SK-N-SH treated with all-trans-retinoic acid at 6 μM for 48 hours (cell line): ENCODE results near the gene SERPINA12.

ENCODE experiments used
- ATAC-seq: fragments of 200-7000 bp; cut with Tn5 transposase; 3 replicates; pipeline ENCODE4 v1.9.1; 2020; ENCODE audit warnings: mild to moderate bottlenecking, moderate library complexity
- ARNTL ChIP-seq: fragments of 450-650 bp; formaldehyde crosslinking; IDR thresholded peaks from 2 replicates; pipeline ENCODE4 v1.5.0; 2020; ENCODE audit warnings: low read depth, mild to moderate bottlenecking, moderate library complexity, borderline replicate concordance
- BACH2 ChIP-seq: fragments of 250-450 bp; sonication (Bioruptor Pico); IDR thresholded peaks from 2 replicates; pipeline ENCODE4 v1.9.0; 2021; ENCODE audit warnings: mild to moderate bottlenecking, borderline replicate concordance
- CSDC2 ChIP-seq: fragments of 250-450 bp; sonication (Bioruptor Pico); IDR thresholded peaks from 2 replicates; pipeline ENCODE4 v1.5.0; 2020; ENCODE audit warnings: mild to moderate bottlenecking, moderate library complexity
- ESRRG ChIP-seq: fragments of 250-450 bp; sonication (Bioruptor Pico); IDR thresholded peaks from 2 replicates; pipeline ENCODE4 v1.6.1; 2021; ENCODE audit warnings: mild to moderate bottlenecking
- GLIS3 ChIP-seq: fragments of 250-450 bp; sonication (Bioruptor Pico); IDR thresholded peaks from 2 replicates; pipeline ENCODE4 v1.5.0; 2020; ENCODE audit warnings: mild to moderate bottlenecking, moderate library complexity
- ISL1 ChIP-seq: fragments of 250-450 bp; sonication (Bioruptor Pico); IDR thresholded peaks from 2 replicates; pipeline ENCODE4 v2.1.2; 2022; ENCODE audit warnings: mild to moderate bottlenecking, moderate library complexity
- OSR1 ChIP-seq: fragments of 250-450 bp; sonication (Bioruptor Pico); IDR thresholded peaks from 2 replicates; pipeline ENCODE4 v1.8.0; 2022; ENCODE audit warnings: moderate library complexity, mild to moderate bottlenecking, inconsistent platforms
- PPARA ChIP-seq: fragments of 250-450 bp; sonication (Bioruptor Pico); IDR thresholded peaks from 2 replicates; pipeline ENCODE4 v1.5.0; 2020; ENCODE audit warnings: mild to moderate bottlenecking, borderline replicate concordance
- RARB ChIP-seq: fragments of 250-450 bp; sonication (Bioruptor Pico); IDR thresholded peaks from 2 replicates; pipeline ENCODE4 v1.8.0; 2021; ENCODE audit warnings: mild to moderate bottlenecking, moderate library complexity
- SNAI2 ChIP-seq: fragments of 250-450 bp; sonication (Bioruptor Pico); IDR thresholded peaks from 2 replicates; pipeline ENCODE4 v1.5.0; 2020; ENCODE audit warnings: mild to moderate bottlenecking, moderate library complexity
- TCF4 ChIP-seq: fragments of 250-450 bp; sonication (Bioruptor Pico); IDR thresholded peaks from 2 replicates; pipeline ENCODE4 v1.8.0; 2021; ENCODE audit warnings: mild to moderate bottlenecking, moderate library complexity, borderline replicate concordance
- TOX ChIP-seq: fragments of 250-450 bp; sonication (Bioruptor Pico); IDR thresholded peaks from 2 replicates; pipeline ENCODE4 v1.8.0; 2021; ENCODE audit warnings: mild to moderate bottlenecking, moderate library complexity, borderline replicate concordance
- ZC3H10 ChIP-seq: fragments of 250-450 bp; sonication (Bioruptor Pico); IDR thresholded peaks from 2 replicates; pipeline ENCODE4 v1.5.1; 2021; ENCODE audit warnings: mild to moderate bottlenecking, moderate library complexity
- ZFP3 ChIP-seq: fragments of 250-450 bp; sonication (Bioruptor Pico); IDR thresholded peaks from 2 replicates; pipeline ENCODE4 v1.5.0; 2020; ENCODE audit warnings: mild to moderate bottlenecking, moderate library complexity
- ZFP30 ChIP-seq: fragments of 450-650 bp; formaldehyde crosslinking; IDR thresholded peaks from 2 replicates; pipeline ENCODE4 v1.5.0; 2022; ENCODE audit warnings: mild to moderate bottlenecking, moderate library complexity
- ZNF565 ChIP-seq: fragments of 450-650 bp; formaldehyde crosslinking; conservative IDR thresholded peaks from 2 replicates; pipeline ENCODE4 v1.5.0; 2020; ENCODE audit warnings: low read depth, mild to moderate bottlenecking, moderate library complexity
- ZNF70 ChIP-seq: fragments of 450-650 bp; formaldehyde crosslinking; IDR thresholded peaks from 2 replicates; pipeline ENCODE4 v1.5.0; 2020; ENCODE audit warnings: mild to moderate bottlenecking, moderate library complexity
- ZNF8 ChIP-seq: fragments of 450-650 bp; formaldehyde crosslinking; IDR thresholded peaks from 2 replicates; pipeline ENCODE4 v1.5.0; 2020; ENCODE audit warnings: mild to moderate bottlenecking, moderate library complexity
- TF ChIP-seq, protein P1 (sequence below): fragments of 250-450 bp; sonication (Bioruptor Pico); IDR thresholded peaks from 2 replicates; pipeline ENCODE4 v1.8.0; 2021; ENCODE audit warnings: low read depth, mild to moderate bottlenecking, moderate library complexity, borderline replicate concordance
- TF ChIP-seq, protein P2 (sequence below): fragments of 250-450 bp; sonication (Bioruptor Pico); IDR thresholded peaks from 2 replicates; pipeline ENCODE4 v1.5.1; 2021; ENCODE audit warnings: mild to moderate bottlenecking, moderate library complexity
- TF ChIP-seq, protein P3 (sequence below): fragments of 250-450 bp; sonication (Bioruptor Pico); IDR thresholded peaks from 2 replicates; pipeline ENCODE4 v1.5.1; 2020; ENCODE audit warnings: low read depth, mild to moderate bottlenecking, moderate library complexity
- TF ChIP-seq, protein P4 (sequence below): fragments of 250-450 bp; sonication (Bioruptor Pico); IDR thresholded peaks from 2 replicates; pipeline ENCODE4 v1.5.0; 2020; ENCODE audit warnings: mild to moderate bottlenecking, moderate library complexity

The SERPINA12 gene

DNA sequence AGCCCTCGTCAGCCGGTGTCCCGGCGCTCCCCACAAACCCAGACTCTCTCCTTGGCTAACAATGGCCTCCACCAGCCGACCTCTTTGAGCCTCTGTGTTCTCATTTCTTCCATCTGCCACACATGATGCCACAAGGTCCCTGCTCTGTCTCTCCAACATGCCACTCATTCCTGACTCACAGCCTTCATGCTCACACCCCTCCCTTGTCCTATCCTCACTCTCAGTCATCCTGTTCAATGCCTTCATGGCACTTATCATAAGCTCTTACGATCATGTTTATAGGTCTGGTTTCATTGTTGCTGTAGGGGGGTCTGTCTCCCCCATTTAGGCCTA is 47.1 kb downstream of the SERPINA12 start:
- TF ChIP-seq TOX (CRISPR knock-in tag) (no peak), SNAI2 (no peak), ZNF8 (no peak), ESRRG (CRISPR knock-in tag) (no peak), ZFP3 (CRISPR knock-in tag) (no peak), PPARA (CRISPR knock-in tag) (no peak), RARB (CRISPR knock-in tag) (no peak), OSR1 (CRISPR knock-in tag) (no peak), CSDC2 (CRISPR knock-in tag) (no peak), ZFP30 (CRISPR knock-in tag) (no peak), TCF4 (CRISPR knock-in tag) (no peak), GLIS3 (no peak), ZNF70 (no peak)
- TF ChIP-seq, protein P1, sequence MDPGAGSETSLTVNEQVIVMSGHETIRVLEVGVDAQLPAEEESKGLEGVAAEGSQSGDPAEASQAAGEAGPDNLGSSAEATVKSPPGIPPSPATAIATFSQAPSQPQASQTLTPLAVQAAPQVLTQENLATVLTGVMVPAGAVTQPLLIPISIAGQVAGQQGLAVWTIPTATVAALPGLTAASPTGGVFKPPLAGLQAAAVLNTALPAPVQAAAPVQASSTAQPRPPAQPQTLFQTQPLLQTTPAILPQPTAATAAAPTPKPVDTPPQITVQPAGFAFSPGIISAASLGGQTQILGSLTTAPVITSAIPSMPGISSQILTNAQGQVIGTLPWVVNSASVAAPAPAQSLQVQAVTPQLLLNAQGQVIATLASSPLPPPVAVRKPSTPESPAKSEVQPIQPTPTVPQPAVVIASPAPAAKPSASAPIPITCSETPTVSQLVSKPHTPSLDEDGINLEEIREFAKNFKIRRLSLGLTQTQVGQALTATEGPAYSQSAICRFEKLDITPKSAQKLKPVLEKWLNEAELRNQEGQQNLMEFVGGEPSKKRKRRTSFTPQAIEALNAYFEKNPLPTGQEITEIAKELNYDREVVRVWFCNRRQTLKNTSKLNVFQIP (CRISPR knock-in tag), result no peak
- TF ChIP-seq, protein P2, sequence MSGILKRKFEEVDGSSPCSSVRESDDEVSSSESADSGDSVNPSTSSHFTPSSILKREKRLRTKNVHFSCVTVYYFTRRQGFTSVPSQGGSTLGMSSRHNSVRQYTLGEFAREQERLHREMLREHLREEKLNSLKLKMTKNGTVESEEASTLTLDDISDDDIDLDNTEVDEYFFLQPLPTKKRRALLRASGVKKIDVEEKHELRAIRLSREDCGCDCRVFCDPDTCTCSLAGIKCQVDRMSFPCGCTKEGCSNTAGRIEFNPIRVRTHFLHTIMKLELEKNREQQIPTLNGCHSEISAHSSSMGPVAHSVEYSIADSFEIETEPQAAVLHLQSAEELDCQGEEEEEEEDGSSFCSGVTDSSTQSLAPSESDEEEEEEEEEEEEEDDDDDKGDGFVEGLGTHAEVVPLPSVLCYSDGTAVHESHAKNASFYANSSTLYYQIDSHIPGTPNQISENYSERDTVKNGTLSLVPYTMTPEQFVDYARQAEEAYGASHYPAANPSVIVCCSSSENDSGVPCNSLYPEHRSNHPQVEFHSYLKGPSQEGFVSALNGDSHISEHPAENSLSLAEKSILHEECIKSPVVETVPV (CRISPR knock-in tag), result no peak
- TF ChIP-seq, all 23 proteins: peak for 0
- no peak for ATAC-seq

DNA sequence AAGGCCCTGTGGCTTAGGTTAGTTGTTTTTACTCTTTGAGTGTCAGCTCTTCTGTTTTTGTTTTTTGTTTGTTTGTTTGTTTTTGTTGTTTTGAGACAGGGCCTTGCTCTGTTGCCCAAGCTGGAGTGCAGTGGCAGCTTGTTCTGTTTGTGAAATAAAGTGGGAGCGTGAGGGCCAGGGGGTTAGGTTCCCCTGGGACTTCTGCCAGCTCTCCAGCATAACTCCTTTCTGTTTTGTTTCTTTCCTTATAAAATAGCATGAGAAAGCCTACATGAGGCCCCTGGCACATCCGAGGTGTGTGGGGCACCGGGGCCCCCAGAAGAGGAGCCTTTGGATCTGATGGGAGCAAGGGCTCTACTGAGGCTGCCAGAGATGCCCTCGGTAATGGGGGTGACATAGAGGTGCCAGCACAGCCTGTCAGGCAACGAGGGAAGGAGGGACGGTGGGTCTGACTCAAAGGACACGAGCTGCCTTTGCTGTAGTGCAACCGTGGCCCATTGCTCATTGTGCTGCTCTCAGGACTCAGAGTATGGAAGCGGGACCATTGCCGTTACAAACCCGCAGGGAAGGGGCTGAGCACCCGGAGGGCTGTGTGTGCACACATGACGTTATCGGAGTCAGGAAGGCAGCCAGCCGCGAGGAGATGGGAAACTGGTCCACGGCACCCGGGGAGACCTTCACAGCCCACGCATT is 47.6 kb downstream of the SERPINA12 start:
- TF ChIP-seq ARNTL (CRISPR knock-in tag) (no peak), ZNF565 (no peak), PPARA (CRISPR knock-in tag) (no peak), BACH2 (CRISPR knock-in tag) (no peak), ZFP30 (CRISPR knock-in tag) (no peak), ZC3H10 (no peak), ZFP3 (CRISPR knock-in tag) (no peak), TOX (CRISPR knock-in tag) (no peak), OSR1 (CRISPR knock-in tag) (no peak), TCF4 (CRISPR knock-in tag) (no peak), CSDC2 (CRISPR knock-in tag) (no peak), GLIS3 (no peak), ISL1 (no peak), ZNF70 (no peak)
- TF ChIP-seq, protein P3, sequence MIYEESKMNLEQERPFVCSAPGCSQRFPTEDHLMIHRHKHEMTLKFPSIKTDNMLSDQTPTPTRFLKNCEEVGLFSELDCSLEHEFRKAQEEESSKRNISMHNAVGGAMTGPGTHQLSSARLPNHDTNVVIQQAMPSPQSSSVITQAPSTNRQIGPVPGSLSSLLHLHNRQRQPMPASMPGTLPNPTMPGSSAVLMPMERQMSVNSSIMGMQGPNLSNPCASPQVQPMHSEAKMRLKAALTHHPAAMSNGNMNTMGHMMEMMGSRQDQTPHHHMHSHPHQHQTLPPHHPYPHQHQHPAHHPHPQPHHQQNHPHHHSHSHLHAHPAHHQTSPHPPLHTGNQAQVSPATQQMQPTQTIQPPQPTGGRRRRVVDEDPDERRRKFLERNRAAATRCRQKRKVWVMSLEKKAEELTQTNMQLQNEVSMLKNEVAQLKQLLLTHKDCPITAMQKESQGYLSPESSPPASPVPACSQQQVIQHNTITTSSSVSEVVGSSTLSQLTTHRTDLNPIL (CRISPR knock-in tag), result no peak
- TF ChIP-seq, protein P4, sequence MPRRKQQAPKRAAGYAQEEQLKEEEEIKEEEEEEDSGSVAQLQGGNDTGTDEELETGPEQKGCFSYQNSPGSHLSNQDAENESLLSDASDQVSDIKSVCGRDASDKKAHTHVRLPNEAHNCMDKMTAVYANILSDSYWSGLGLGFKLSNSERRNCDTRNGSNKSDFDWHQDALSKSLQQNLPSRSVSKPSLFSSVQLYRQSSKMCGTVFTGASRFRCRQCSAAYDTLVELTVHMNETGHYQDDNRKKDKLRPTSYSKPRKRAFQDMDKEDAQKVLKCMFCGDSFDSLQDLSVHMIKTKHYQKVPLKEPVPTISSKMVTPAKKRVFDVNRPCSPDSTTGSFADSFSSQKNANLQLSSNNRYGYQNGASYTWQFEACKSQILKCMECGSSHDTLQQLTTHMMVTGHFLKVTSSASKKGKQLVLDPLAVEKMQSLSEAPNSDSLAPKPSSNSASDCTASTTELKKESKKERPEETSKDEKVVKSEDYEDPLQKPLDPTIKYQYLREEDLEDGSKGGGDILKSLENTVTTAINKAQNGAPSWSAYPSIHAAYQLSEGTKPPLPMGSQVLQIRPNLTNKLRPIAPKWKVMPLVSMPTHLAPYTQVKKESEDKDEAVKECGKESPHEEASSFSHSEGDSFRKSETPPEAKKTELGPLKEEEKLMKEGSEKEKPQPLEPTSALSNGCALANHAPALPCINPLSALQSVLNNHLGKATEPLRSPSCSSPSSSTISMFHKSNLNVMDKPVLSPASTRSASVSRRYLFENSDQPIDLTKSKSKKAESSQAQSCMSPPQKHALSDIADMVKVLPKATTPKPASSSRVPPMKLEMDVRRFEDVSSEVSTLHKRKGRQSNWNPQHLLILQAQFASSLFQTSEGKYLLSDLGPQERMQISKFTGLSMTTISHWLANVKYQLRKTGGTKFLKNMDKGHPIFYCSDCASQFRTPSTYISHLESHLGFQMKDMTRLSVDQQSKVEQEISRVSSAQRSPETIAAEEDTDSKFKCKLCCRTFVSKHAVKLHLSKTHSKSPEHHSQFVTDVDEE (CRISPR knock-in tag), result no peak
- TF ChIP-seq, protein P2 (CRISPR knock-in tag), result no peak

More for the DNA sequence above, 47.6 kb downstream of the SERPINA12 start:
- no peak for ATAC-seq
